ENCODE data around the gene NTF4. TPM values are rescaled to one million over a fixed set of nuclear protein-coding genes. Genes with fewer than 3 reads are reported as not detected.
"Not testable (repeated sequence)": the region's sequence is repeated elsewhere in the genome, so short reads cannot be mapped to it uniquely, and the experiment has no call there.

The NTF4 gene
- total RNA-seq, 1 donor = not detected

DNA sequence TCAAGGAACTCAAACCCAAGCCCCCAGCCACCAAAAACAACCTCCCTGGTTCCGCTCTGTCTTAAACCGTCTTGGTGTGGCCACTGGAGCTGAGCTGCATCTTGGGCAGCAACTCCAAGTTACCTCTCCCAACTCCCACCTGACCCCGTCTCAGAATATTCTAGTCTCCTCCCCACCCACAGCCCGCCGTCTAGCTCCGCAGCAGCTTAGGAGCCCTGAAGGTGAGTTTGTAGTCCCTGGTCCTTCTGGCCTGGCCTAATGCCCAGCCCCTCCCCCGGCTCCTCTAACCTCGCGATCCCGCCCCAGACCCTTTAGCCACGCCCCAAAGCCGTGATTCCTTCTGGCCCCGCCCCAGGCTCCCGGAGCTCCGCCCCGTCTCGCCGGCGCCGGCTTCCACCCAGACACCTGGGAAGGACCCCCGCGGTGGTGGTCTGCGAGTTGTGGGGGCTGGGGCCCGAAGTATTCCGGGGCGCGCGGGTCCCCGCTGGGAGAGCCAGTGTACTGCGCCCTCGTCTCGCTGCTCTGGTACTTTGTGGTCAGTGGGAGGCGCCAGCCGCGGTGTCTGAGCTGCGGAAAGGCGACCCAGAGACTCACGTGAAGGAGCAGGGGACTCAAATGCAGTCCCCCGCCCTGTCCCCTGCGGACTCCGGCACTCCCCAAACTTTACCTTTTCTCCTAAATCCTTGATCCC, 45.2 kb downstream of the NTF4 start:
- DNase-seq (ENCODE audit: low read depth) = peak; percentile 68
- peak overlapping the region; percentile 55 for H3K4me3 ChIP-seq (ENCODE audit: low read depth, low read length)
- TF ChIP-seq CTCF (IDR thresholded peaks at IDR 0.05; ENCODE audit: insufficient read depth, low read depth, low read length) = no peak

DNA sequence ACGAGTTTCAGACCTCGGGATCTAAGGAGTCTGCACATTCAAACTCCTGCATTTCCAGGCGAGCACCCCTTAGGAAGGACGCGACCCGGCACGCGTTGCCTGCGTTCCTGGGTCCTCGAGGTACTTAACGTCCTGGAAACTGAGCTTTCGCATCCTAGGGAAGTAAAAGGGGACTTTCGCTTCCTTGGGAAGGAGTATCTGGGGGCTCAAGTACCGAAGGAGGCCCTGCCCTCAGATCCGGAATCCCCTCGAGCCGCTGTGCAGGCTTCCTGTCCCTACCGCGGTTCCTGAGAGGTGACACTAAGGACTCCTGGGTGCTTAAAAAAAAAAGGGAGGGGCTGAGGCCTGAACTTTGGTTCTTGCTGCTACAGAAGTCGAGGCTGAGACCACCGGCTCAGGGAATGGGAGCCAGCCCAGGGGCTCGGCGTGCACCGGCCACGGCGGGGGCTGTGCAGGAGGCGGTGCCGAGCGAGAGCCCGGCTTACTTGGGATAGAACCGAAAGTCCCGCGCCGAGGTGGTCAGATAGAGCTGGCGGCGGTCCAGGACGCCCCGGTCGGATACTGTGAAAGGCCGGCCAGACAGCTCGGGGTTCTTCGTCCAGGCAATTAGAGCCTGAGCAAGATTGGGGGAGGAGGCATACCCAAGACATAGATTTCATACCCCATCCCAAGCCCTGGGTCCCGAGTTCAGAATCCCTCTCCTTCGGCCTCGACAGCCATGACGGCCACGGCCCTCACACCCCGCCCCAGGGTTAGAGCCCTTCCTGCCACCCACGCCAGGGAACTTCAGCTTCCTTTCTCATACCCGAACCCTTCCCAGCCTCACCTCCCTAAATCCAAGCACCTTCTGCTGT, 46.0 kb downstream of the NTF4 start:
- peak overlapping the region; percentile 55 for H3K4me3 ChIP-seq (ENCODE audit: low read depth, low read length)
- not testable (repeated sequence) for DNase-seq (ENCODE audit: low read depth)

- peak; percentile 46 for DNase-seq (ENCODE audit: low read depth)
Measured at GRCh38 chr19:49017666-49018351, 46.8 kb downstream of the NTF4 start.

GRCh38 chr19:49017041-49017665, 47.5 kb downstream of the NTF4 start, which contains the start of gene LHB:
LHB (minus strand) TSS chr19:49017091; CDS start chr19:49017081, 10 bp downstream.
- TF ChIP-seq CTCF (IDR thresholded peaks at IDR 0.05; ENCODE audit: insufficient read depth, low read depth, low read length) = no peak
- peak within 1 kb of the TSS; percentile 55 for H3K4me3 ChIP-seq (ENCODE audit: low read depth, low read length)

More at GRCh38 chr19:49017666-49018351, 46.8 kb downstream of the NTF4 start:
- peak; percentile 54 for TF ChIP-seq CTCF (IDR thresholded peaks at IDR 0.05; ENCODE audit: insufficient read depth, low read depth, low read length)
- peak overlapping the region; percentile 55 for H3K4me3 ChIP-seq (ENCODE audit: low read depth, low read length)

GRCh38 chr19:49016067-49016839, 48.4 kb downstream of the NTF4 start:
- no peak overlapping the region for H3K4me3 ChIP-seq (ENCODE audit: low read depth, low read length)
- DNase-seq (ENCODE audit: low read depth) = no peak

More at GRCh38 chr19:49017041-49017665, 47.5 kb downstream of the NTF4 start, which contains the start of gene LHB:
- DNase-seq (ENCODE audit: low read depth) = no peak

GRCh38 chr19:49014870-49015255, 49.8 kb downstream of the NTF4 start:
- no peak for TF ChIP-seq CTCF (IDR thresholded peaks at IDR 0.05; ENCODE audit: insufficient read depth, low read depth, low read length)
- H3K4me3 ChIP-seq (ENCODE audit: low read depth, low read length) = no peak overlapping the region
- no peak for DNase-seq (ENCODE audit: low read depth)

More at GRCh38 chr19:49016067-49016839, 48.4 kb downstream of the NTF4 start:
- no peak for TF ChIP-seq CTCF (IDR thresholded peaks at IDR 0.05; ENCODE audit: insufficient read depth, low read depth, low read length)
